Measurements from ENCODE around the gene DYNLL2.

GRCh38 chr17:58120195-58120822 lies 37.1 kb downstream of the DYNLL2 start:
- TF ChIP-seq, protein P1, sequence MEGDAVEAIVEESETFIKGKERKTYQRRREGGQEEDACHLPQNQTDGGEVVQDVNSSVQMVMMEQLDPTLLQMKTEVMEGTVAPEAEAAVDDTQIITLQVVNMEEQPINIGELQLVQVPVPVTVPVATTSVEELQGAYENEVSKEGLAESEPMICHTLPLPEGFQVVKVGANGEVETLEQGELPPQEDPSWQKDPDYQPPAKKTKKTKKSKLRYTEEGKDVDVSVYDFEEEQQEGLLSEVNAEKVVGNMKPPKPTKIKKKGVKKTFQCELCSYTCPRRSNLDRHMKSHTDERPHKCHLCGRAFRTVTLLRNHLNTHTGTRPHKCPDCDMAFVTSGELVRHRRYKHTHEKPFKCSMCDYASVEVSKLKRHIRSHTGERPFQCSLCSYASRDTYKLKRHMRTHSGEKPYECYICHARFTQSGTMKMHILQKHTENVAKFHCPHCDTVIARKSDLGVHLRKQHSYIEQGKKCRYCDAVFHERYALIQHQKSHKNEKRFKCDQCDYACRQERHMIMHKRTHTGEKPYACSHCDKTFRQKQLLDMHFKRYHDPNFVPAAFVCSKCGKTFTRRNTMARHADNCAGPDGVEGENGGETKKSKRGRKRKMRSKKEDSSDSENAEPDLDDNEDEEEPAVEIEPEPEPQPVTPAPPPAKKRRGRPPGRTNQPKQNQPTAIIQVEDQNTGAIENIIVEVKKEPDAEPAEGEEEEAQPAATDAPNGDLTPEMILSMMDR (optimal IDR thresholded peaks at IDR 0.05 in 1 of 3, IDR thresholded peaks at IDR 0.05 in 1 of 3, conservative IDR thresholded peaks at IDR 0.05 in 1 of 3; ENCODE audit: extremely low read depth in 1 of 3, insufficient read depth in 2 of 3, low read length in 3 of 3): no peak
- no peak for TF ChIP-seq EZH2 (IDR thresholded peaks at IDR 0.05; ENCODE audit: low read length)

Measured in keratinocyte (primary cell).